ENCODE data around the gene DLG4.

DLG4 gene

DNA sequence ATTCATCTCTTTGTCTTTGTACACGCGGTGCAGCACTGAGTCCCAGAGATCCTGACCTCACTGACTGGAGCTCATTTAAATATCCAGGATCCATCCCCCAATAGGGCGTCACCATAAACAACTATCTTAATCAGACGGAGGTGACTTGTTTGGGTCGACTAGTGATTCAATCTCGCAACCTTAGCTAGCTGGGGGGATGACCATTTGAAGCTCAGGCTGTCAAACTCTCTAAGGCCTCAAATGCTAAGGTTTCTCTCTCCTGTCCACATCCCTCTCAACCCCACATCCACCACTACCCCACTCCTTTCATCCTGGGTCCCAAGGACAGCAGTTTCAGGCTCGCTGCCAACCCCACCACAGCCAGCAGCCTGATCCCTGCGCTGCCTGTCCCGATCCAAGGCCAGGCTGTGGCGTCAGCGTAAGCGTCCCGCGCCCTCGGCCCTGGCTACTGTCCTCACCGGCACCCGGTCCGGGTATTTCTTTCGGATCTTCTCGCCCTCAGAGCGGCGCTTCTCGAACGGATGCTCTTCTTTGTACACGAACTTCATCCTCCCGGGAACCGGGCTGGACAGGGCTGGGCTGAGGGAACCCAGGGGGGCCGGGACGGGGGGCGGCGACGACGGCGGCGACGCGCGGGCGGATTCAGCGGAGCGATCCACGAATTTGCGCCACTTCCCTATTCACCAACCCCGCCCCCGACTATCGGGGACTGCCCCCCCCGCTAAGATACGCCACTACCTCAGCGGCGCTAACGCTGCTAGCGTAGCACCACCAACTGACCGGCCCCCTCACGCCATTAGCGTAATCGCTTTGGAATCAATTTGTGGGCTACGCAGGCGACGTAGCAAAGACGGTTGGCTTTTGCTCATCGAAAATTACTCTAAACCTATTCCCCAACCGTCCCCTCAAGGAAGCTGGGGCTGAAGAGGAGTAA lies 22.4 kb upstream of the DLG4 start, which contains the start of gene GABARAP (continued):
- TF ChIP-seq EGR2 (tag by site-specific recombination; IDR thresholded peaks at IDR 0.05; ENCODE audit: low read depth): peak; percentile 66
- no peak for TF ChIP-seq ZNF311 (tag by site-specific recombination; IDR thresholded peaks at IDR 0.05; ENCODE audit: borderline replicate concordance)
- TF ChIP-seq, protein P1, sequence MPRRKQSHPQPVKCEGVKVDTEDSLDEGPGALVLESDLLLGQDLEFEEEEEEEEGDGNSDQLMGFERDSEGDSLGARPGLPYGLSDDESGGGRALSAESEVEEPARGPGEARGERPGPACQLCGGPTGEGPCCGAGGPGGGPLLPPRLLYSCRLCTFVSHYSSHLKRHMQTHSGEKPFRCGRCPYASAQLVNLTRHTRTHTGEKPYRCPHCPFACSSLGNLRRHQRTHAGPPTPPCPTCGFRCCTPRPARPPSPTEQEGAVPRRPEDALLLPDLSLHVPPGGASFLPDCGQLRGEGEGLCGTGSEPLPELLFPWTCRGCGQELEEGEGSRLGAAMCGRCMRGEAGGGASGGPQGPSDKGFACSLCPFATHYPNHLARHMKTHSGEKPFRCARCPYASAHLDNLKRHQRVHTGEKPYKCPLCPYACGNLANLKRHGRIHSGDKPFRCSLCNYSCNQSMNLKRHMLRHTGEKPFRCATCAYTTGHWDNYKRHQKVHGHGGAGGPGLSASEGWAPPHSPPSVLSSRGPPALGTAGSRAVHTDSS (tag by site-specific recombination; IDR thresholded peaks at IDR 0.05): no peak
- no peak; the same call in 1 of the 2 replicates for TF ChIP-seq ZNF791 (tag by site-specific recombination; IDR thresholded peaks at IDR 0.05)
- TF ChIP-seq ZNF239 (tag by site-specific recombination; IDR thresholded peaks at IDR 0.05): no peak
- peak; percentile 49; the same call in 1 of the 2 replicates for TF ChIP-seq ZSCAN30 (tag by site-specific recombination; IDR thresholded peaks at IDR 0.05)
- TF ChIP-seq ZBTB1 (tag by site-specific recombination; IDR thresholded peaks at IDR 0.05): no peak
- no peak for TF ChIP-seq ZNF302 (tag by site-specific recombination; IDR thresholded peaks at IDR 0.05; ENCODE audit: low read depth)
- TF ChIP-seq ZNF555 (tag by site-specific recombination; conservative IDR thresholded peaks at IDR 0.05): no peak
- TF ChIP-seq SP2 (tag by site-specific recombination; IDR thresholded peaks at IDR 0.05): peak; percentile 79
- TF ChIP-seq ZBTB8A (tag by site-specific recombination; IDR thresholded peaks at IDR 0.05): peak; percentile 88
- no peak for TF ChIP-seq ZNF140 (tag by site-specific recombination; IDR thresholded peaks at IDR 0.05)
- no peak for TF ChIP-seq ZNF654 (tag by site-specific recombination; IDR thresholded peaks at IDR 0.05; ENCODE audit: low read depth)
- no peak for TF ChIP-seq HOXC10 (CRISPR knock-in tag; IDR thresholded peaks at IDR 0.05)
- TF ChIP-seq, protein P2, sequence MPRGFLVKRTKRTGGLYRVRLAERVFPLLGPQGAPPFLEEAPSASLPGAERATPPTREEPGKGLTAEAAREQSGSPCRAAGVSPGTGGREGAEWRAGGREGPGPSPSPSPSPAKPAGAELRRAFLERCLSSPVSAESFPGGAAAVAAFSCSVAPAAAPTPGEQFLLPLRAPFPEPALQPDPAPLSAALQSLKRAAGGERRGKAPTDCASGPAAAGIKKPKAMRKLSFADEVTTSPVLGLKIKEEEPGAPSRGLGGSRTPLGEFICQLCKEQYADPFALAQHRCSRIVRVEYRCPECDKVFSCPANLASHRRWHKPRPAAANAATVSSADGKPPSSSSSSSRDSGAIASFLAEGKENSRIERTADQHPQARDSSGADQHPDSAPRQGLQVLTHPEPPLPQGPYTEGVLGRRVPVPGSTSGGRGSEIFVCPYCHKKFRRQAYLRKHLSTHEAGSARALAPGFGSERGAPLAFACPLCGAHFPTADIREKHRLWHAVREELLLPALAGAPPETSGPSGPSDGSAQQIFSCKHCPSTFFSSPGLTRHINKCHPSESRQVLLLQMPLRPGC (tag by site-specific recombination; IDR thresholded peaks at IDR 0.05): no peak
- no peak for TF ChIP-seq ZNF785 (tag by site-specific recombination; IDR thresholded peaks at IDR 0.05)
- TF ChIP-seq BCL11A (tag by site-specific recombination; IDR thresholded peaks at IDR 0.05; ENCODE audit: low read depth): 0 out of 2 replicates have a peak, but pooled peaks have one; percentile 13
- TF ChIP-seq, protein P3, sequence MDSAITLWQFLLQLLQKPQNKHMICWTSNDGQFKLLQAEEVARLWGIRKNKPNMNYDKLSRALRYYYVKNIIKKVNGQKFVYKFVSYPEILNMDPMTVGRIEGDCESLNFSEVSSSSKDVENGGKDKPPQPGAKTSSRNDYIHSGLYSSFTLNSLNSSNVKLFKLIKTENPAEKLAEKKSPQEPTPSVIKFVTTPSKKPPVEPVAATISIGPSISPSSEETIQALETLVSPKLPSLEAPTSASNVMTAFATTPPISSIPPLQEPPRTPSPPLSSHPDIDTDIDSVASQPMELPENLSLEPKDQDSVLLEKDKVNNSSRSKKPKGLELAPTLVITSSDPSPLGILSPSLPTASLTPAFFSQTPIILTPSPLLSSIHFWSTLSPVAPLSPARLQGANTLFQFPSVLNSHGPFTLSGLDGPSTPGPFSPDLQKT (IDR thresholded peaks at IDR 0.05; ENCODE audit: borderline replicate concordance, low read depth, low read length): no peak
- TF ChIP-seq ZNF529 (tag by site-specific recombination; IDR thresholded peaks at IDR 0.05; ENCODE audit: insufficient replicate concordance): no peak
- peak; percentile 84 for TF ChIP-seq ZFP37 (tag by site-specific recombination; IDR thresholded peaks at IDR 0.05)
- TF ChIP-seq ZNF184 (tag by site-specific recombination; IDR thresholded peaks at IDR 0.05): 0 out of 2 replicates have a peak, but pooled peaks have one; percentile 54
- no peak for TF ChIP-seq ZFP3 (tag by site-specific recombination; IDR thresholded peaks at IDR 0.05; ENCODE audit: low read depth)
- no peak for TF ChIP-seq REPIN1 (tag by site-specific recombination; IDR thresholded peaks at IDR 0.05; ENCODE audit: low read depth)
- no peak for TF ChIP-seq ZNF211 (tag by site-specific recombination; IDR thresholded peaks at IDR 0.05; ENCODE audit: low read depth)
- peak; percentile 85 for TF ChIP-seq ZNF2 (tag by site-specific recombination; IDR thresholded peaks at IDR 0.05)
- TF ChIP-seq ZNF792 (tag by site-specific recombination; IDR thresholded peaks at IDR 0.05): no peak
- TF ChIP-seq RBAK (tag by site-specific recombination; IDR thresholded peaks at IDR 0.05): no peak
- TF ChIP-seq BCL11B (tag by site-specific recombination; IDR thresholded peaks at IDR 0.05; ENCODE audit: low read depth): peak; percentile 10; the same call in 1 of the 2 replicates
- 0 out of 2 replicates have a peak, but pooled peaks have one; percentile 8 for TF ChIP-seq KLF1 (tag by site-specific recombination; IDR thresholded peaks at IDR 0.05)
- TF ChIP-seq ZNF501 (tag by site-specific recombination; IDR thresholded peaks at IDR 0.05): peak; percentile 86
- no peak; the same call in 1 of the 2 replicates for TF ChIP-seq ZXDB (tag by site-specific recombination; IDR thresholded peaks at IDR 0.05)

Measured in HEK293 (cell line).